ACC112 (cell line): ENCODE data around the gene TWNK.

Experiments used
- H2AFZ ChIP-seq: fragments of 200-600 bp; sonication (generic); one replicate; pipeline ENCODE4 v1.6.0; 2017; ENCODE audit warnings: antibody characterized with exemption, low read length; ENCODE audit not compliant: unreplicated experiment
- H3K27ac ChIP-seq: fragments of 200-600 bp; sonication (generic); 2 replicates; pipeline ENCODE4 v1.5.1; 2014; ENCODE audit warnings: low read depth, mild to moderate bottlenecking, antibody characterized with exemption, low read length, moderate library complexity
- H3K27me3 ChIP-seq: fragments of 200-600 bp; sonication (generic); 2 replicates; pipeline ENCODE4 v1.6.1; 2014; ENCODE audit warnings: mild to moderate bottlenecking, antibody characterized with exemption, low read length, moderate library complexity, mixed read lengths; ENCODE audit not compliant: insufficient read depth
- H3K36me3 ChIP-seq: fragments of 200-600 bp; sonication (generic); 2 replicates; pipeline ENCODE4 v1.6.1; 2016; ENCODE audit warnings: mild to moderate bottlenecking, antibody characterized with exemption, low read length, moderate library complexity, mixed read lengths; ENCODE audit not compliant: insufficient read depth
- H3K4me1 ChIP-seq: fragments of 200-600 bp; sonication (generic); one replicate; pipeline ENCODE4 v1.6.1; 2016; ENCODE audit warnings: low read length, mixed read lengths; ENCODE audit not compliant: insufficient read depth, unreplicated experiment, control insufficient read depth
- H3K4me3 ChIP-seq: fragments of 200-600 bp; sonication (generic); 2 replicates; pipeline ENCODE4 v1.5.1; 2014; ENCODE audit warnings: mild to moderate bottlenecking, low read depth, low read length
- H3K79me2 ChIP-seq: fragments of 200-600 bp; sonication (generic); one replicate; pipeline ENCODE4 v1.6.0; 2016; ENCODE audit warnings: low read length; ENCODE audit not compliant: control insufficient read depth, unreplicated experiment, insufficient read depth

Gene TWNK

GRCh38 chr10:101013365-101013825 is 26.1 kb downstream of the TWNK start:
- Histone ChIP-seq H2AFZ (no peak overlapping the region), H3K27me3 (no peaks in the 10 kb centered on the region), H3K4me1 (peaks cover 23% of the 10 kb centered on the region), H3K27ac (peak overlapping the region; percentile 8; the same call in 1 of the 2 replicates), H3K79me2 (no peaks in the 10 kb centered on the region), H3K36me3 (no peaks in the 10 kb centered on the region), H3K4me3 (no peak overlapping the region)

- no peaks in the 10 kb centered on the region for H3K79me2 ChIP-seq
- H3K4me1 ChIP-seq: peaks cover 22% of the 10 kb centered on the region
- no peak overlapping the region for H2AFZ ChIP-seq
- H3K27ac ChIP-seq: peak overlapping the region; percentile 28; the same call in 1 of the 2 replicates
- no peaks in the 10 kb centered on the region for H3K27me3 ChIP-seq
- no peaks in the 10 kb centered on the region for H3K36me3 ChIP-seq
- no peak overlapping the region for H3K4me3 ChIP-seq
These were observed 27.0 kb downstream of the TWNK start for GRCh38 chr10:101014230-101014884.

- Histone ChIP-seq H3K4me1 (peaks cover 22% of the 10 kb centered on the region), H3K27me3 (no peaks in the 10 kb centered on the region), H3K27ac (peak overlapping the region; percentile 28; the same call in 1 of the 2 replicates), H2AFZ (no peak overlapping the region), H3K36me3 (no peaks in the 10 kb centered on the region), H3K79me2 (no peaks in the 10 kb centered on the region), H3K4me3 (no peak overlapping the region)
These were observed 27.7 kb downstream of the TWNK start for GRCh38 chr10:101014966-101015581.

- Histone ChIP-seq H3K27me3 (no peaks in the 10 kb centered on the region), H3K4me3 (no peak overlapping the region), H3K79me2 (no peaks in the 10 kb centered on the region), H3K4me1 (peaks cover 22% of the 10 kb centered on the region), H2AFZ (no peak overlapping the region), H3K36me3 (no peaks in the 10 kb centered on the region), H3K27ac (no peak overlapping the region)
These were observed 28.2 kb downstream of the TWNK start for GRCh38 chr10:101015582-101015973.

- no peaks in the 10 kb centered on the region for H3K27me3 ChIP-seq
- no peak overlapping the region for H2AFZ ChIP-seq
- H3K36me3 ChIP-seq: no peaks in the 10 kb centered on the region
- no peak overlapping the region for H3K4me3 ChIP-seq
- no peak overlapping the region for H3K27ac ChIP-seq
- no peaks in the 10 kb centered on the region for H3K79me2 ChIP-seq
- H3K4me1 ChIP-seq: peaks cover 22% of the 10 kb centered on the region
These were observed 29.5 kb downstream of the TWNK start for GRCh38 chr10:101016814-101017213.

GRCh38 chr10:101018118-101018599 is 30.8 kb downstream of the TWNK start:
- no peaks in the 10 kb centered on the region for H3K79me2 ChIP-seq
- H3K4me3 ChIP-seq: no peak overlapping the region
- no peaks in the 10 kb centered on the region for H3K36me3 ChIP-seq
- H3K27me3 ChIP-seq: no peaks in the 10 kb centered on the region
- H3K4me1 ChIP-seq: peaks cover 22% of the 10 kb centered on the region
- no peak overlapping the region for H3K27ac ChIP-seq
- H2AFZ ChIP-seq: no peak overlapping the region

- Histone ChIP-seq H3K27ac (no peak overlapping the region), H3K4me3 (no peak overlapping the region), H3K79me2 (no peaks in the 10 kb centered on the region), H3K36me3 (no peaks in the 10 kb centered on the region), H2AFZ (no peak overlapping the region), H3K27me3 (no peaks in the 10 kb centered on the region), H3K4me1 (peaks cover 17% of the 10 kb centered on the region)
These were observed 31.5 kb downstream of the TWNK start for GRCh38 chr10:101018600-101019439.

- Histone ChIP-seq H3K27me3 (no peaks in the 10 kb centered on the region), H3K4me1 (peaks cover 17% of the 10 kb centered on the region), H2AFZ (no peak overlapping the region), H3K4me3 (no peak overlapping the region), H3K79me2 (no peaks in the 10 kb centered on the region), H3K36me3 (no peaks in the 10 kb centered on the region), H3K27ac (no peak overlapping the region)
These were observed 32.0 kb downstream of the TWNK start for GRCh38 chr10:101019440-101019703.

GRCh38 chr10:101020427-101021075 is 33.2 kb downstream of the TWNK start:
- no peak overlapping the region for H3K4me3 ChIP-seq
- no peak overlapping the region for H3K27ac ChIP-seq
- H3K79me2 ChIP-seq: no peaks in the 10 kb centered on the region
- H2AFZ ChIP-seq: no peak overlapping the region
- no peaks in the 10 kb centered on the region for H3K36me3 ChIP-seq
- H3K27me3 ChIP-seq: no peaks in the 10 kb centered on the region
- H3K4me1 ChIP-seq: peaks cover 7% of the 10 kb centered on the region

- Histone ChIP-seq H3K79me2 (no peaks in the 10 kb centered on the region), H3K4me1 (peaks cover 5% of the 10 kb centered on the region), H3K36me3 (no peaks in the 10 kb centered on the region), H3K27ac (no peak overlapping the region), H3K27me3 (no peaks in the 10 kb centered on the region), H2AFZ (no peak overlapping the region), H3K4me3 (no peak overlapping the region)
These were observed 33.9 kb downstream of the TWNK start for GRCh38 chr10:101021239-101021638.
